ENCODE results near the gene PHACTR2.
"Not testable (repeated sequence)": the region's sequence is repeated elsewhere in the genome, so short reads cannot be mapped to it uniquely, and the experiment has no call there.

The PHACTR2 gene

DNA sequence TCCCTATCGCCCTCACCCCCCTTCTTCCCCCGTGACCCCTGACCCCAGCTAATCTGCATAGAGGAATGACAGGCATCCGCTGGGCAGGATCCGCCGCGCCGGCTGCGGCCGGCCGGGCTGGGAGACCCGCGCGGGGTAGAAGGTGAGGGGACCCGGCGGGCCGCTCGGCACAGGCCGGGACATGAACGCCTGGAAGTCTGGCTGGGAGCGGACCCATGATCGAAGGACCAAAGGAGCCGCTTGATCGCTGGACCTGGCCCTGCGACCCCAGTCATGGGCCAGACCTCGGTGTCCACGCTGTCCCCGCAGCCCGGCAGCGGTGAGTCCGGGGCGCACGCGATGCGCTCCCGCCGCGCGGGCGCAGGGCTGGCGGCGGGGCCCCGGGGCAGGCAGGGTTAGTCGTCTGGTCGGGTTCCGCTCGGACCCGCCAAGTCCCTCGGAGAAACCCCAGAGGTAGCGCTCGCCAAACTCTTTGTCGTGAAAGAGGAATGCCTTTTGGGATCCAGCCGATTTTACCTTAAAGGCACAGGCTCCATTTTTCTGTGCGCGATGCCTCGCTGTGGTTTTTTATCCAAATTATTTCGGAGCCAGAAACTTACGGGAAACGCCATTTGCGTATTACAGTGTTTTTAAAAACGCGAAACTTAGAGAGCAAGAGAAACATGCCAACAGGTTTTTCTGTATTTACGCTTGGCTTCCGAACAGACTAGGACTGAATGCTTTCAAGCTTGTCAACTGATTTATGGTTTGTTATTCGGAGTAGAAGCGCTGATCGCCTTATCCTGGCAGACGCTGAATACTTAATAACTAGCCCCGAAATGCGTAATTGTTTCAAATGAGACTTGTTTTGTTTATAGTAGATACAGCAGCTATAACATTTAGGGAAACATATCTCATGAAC is at the start of gene PHACTR2:
Gene PHACTR2 (plus strand): TSS at position 75 of the 901 bp plus-strand sequence. CDS start 199 bp downstream, at position 274.
- DNase-seq (ENCODE audit: low read depth) = peak; percentile 0

DNA sequence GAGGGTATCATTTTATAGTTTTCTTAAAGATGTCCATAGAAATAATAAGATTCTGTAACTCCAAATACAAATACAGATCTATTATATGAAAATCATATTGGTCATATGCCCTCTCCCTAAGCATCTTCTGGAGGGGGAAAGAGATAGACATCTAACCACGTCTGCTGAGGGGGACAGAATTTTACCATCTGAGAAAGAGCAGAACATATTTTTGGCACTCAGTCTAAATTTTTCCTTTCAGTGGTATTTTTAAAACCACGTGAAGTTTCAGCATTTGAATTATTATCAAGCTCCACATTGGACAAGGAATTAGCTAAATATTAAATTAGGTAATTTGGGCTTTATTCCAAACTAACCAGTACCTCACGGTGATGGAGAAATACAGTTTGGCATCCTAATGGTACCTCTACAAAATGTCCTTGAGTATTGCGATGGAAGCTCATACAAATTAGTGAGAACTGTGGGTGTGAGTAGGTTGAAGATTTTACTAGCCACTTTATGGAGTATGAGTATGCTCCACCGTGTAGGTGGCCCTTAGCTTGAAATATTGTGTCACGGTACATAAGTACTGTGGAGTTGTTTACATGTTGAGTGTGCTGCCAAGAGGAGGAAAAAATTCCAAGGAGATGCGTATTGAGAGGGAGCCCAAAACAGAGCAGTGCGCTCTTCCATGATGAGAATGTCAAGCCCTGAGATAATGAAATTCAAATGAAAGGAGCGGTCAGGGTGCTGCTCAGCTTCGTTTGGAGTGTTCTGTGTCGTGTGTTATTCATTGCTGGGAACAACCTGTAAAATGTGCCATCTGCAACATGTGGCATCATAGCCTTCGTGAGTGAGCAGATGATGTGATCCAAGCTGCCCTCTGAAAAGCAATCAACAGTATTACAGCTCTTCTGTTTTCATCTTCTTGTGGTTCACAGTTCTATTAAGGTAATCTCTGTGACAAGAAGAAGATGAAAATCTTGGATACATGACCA is 48.4 kb upstream of the PHACTR2 start:
- DNase-seq (ENCODE audit: low read depth) = no peak

DNA sequence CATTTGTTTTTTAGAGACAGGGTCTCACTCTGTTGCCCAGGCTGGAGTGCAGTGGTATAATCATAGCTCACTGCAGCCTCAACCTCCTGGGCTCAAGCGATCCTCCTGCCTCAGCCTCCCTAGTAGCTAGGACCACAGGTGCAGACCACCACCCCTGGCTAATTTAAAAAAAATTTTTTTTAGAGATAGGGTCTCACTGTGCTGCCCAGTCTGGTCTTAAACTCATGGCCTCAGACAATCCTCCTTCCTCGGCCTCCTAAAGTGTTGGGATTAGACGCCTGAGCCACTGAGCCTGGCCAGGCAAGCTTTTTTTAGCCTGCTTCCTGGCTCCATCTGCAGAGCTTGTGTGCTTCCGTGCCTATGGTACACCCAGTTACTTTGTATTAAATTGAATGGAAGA is 46.6 kb upstream of the PHACTR2 start:
- DNase-seq (ENCODE audit: low read depth) = not testable (repeated sequence)

DNA sequence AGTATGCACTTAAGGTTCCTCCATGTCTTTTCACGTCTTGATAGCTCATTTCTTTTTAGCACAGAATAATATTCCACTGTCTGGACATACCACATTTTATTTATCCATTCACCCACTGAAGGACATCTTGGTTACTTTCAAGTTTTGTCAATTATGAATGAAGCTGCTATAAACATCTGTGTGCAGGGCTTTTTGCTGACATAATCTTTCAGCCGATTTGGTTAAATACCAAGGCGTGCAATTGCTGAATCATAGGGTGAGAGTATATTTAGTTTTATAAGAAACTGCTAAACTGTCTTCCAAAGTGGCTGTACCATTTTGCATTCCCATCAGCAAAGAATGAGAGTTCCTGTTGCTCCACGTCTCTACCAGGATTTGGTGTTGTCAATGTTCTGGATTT is 44.9 kb upstream of the PHACTR2 start:
- no peak for DNase-seq (ENCODE audit: low read depth)

DNA sequence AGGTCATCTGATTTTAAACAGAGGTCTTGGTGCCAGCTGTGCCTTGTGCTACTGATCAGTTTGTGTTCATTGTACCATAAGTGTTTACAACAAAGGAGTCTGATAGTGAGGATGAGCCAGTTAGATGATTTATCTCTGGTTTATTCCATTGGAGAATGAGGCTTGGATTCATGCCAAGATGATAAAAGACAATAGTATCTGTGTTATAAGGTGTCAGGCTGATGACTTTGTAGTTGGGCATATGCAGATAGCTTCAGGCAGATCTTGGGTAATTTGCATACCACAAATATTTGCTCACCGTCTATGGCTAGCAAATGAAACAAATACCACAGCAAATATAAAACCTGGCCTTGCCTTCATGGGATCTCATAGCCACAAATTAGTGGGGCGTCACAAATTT is 43.3 kb upstream of the PHACTR2 start:
- no peak for DNase-seq (ENCODE audit: low read depth)

DNA sequence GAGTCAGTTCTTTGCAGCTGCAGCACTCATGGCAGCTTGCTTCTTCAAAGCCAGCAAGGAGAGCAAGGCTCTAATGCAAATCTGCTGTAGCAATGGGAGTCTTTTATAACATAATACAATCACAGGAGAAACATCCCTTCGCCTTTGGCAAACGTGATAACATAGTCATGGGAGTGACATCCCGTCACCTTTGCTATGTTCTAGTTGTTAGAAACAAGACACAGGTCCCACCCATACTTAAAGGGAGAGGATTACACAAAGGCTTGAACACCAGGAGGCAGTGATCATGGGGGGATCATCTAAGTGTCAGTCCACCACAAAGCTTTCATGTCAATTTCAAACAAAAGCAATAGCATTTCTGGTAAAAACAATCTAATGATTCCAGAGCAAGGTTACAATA is 40.1 kb upstream of the PHACTR2 start:
- no peak for DNase-seq (ENCODE audit: low read depth)

DNA sequence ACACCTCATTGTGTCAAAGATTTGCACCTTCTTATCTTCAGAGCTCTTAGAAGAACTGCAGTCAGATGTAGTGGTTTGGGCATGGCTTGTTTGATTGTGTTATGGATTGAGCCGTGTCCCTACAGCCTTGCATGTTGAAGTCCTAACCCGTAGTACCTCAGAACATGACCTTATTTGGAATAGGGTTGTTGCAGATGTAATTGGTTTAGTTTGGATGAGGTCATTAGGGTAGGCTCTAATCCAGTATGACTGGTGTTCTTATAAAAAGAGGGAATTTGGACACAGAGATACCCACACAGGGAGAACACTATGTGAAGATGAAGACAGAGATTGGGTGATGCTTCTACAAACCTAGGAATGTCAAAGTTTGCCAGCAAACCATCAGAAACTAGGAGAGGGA is 35.4 kb upstream of the PHACTR2 start:
- DNase-seq (ENCODE audit: low read depth) = no peak

DNA sequence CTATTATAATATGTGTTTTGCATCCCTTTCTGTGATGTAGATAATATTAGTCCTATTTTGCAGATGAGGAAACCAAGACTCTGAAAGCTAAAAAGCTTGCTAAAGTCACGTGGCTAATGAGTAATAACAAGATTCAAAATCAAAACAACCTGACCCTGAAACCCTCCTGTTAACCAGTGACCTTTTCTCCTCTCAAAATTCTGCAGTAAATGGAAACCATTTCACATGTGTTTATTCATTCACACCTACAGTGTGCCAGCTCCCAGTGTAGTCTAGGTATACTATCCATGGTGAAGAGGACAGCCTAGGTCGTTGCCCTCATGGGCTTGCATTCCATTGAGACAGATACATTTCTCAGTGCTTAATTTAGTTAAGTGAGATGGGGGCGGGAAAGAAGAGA is 30.6 kb upstream of the PHACTR2 start:
- no peak for DNase-seq (ENCODE audit: low read depth)

DNA sequence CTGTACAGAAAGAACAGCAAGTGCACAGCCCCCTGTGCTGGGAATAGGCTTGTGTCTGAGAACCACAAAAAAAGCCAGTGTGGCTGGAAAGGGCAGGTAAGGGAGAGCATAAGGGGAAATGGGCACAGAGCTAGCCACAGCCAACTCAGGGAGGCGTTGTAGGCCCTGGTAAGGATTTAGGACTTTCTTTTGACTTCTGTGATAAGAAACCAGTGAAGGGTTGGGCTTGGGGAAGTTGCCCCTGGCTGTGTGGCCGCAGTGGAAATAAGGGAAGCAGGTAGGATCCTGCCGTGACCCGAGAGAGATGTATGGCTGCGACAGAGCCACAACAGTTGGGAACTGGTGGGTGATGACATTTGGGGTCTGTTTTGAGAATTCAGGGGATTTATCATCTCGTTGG is 30.0 kb upstream of the PHACTR2 start:
- no peak for DNase-seq (ENCODE audit: low read depth)

DNA sequence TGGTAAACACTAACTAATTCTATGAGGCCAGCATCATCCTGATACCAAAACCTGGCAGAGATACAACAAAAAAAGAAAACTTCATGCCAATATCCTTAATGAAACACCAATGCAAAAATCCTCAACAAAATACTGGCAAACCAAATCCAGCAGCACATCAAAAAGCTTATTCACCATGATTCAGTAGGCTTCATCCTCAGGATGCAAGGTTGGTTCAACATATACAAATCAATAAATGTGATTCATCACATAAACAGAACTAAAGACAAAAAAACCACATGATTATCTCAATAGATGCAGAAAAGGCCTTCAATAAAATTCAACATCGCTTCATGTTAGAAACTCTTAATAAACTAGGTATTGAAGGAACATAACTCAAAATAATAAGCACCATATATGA is 28.4 kb upstream of the PHACTR2 start:
- not testable (repeated sequence) for DNase-seq (ENCODE audit: low read depth)

DNA sequence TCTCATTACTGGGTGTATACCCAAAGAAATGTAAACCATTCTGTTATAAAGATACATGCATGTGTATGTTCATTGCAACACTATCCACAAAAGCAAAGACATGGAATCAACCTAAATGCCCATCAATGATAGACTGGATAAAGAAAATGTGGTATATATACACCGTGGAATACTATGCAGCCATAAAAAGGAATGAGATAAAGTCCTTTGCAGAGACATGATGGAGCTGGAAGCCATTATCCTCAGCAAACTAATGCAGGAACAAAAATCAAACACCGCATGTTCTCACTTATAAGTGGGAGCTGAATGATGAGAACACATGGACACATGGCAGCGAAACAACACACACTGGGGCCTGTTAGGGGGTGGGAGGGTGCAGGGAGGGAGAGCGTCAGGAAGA is 26.4 kb upstream of the PHACTR2 start:
- not testable (repeated sequence) for DNase-seq (ENCODE audit: low read depth)

DNA sequence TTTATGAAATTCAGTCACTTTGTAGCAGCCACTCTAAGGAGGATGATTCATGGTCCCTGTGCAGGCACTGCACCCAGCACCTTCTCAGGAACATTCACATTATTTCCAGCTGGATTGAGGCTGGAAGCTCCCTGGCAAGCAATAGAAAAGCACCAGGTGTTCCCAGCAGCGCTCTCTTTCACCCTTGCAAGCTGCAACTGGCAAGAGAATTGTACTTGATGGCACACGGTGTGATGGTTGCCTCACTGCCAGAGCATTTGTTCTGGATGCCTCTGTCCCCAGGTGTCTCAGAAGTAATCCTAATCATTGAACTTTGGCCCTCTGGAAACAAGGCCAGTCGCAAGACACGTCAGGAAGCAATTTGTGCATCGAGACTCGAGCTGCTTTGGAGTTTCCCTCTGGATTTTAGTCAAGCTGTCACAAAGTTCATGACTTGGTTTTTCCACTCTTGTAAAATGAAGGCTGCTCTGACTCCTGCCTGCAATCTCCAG is 24.9 kb upstream of the PHACTR2 start:
- no peak for DNase-seq (ENCODE audit: low read depth)

DNA sequence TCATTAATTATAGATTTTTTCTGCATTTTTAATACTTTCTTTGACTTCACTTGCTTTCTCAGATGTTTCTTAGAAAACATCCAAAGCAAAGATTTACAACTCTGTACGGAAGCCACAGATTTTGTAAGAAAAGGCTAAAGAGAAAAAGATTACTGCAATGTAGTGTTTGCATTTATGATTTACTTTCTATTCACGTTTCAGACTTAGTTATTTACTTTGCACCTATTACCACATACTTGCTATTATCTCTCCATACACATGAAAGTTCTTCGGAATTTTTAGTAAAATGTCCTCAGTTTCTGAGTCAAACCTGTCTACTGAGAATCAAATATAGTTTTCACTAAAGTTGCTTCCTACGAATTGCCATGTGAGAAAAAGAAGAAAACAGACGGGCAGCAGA is 22.2 kb upstream of the PHACTR2 start:
- DNase-seq (ENCODE audit: low read depth) = no peak

DNA sequence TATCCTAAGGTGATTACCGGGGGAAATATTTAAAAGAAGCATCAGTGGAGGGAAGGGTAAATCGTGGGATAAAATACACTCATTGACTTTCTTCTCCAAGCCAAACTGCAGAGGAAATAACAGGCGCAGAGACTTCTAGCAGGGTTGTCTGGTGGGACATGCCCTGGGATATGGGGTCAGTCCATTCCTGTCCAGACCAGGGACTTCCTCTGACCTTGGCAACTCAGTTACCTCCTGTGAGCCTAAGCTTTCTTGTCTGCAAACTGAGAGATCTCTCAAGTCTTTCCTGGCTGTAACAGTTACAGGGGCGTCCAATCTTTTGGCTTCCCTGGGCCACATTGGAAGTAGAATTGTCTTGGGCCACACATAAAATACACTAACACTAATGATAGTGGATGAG is 21.7 kb upstream of the PHACTR2 start:
- DNase-seq (ENCODE audit: low read depth) = no peak

DNA sequence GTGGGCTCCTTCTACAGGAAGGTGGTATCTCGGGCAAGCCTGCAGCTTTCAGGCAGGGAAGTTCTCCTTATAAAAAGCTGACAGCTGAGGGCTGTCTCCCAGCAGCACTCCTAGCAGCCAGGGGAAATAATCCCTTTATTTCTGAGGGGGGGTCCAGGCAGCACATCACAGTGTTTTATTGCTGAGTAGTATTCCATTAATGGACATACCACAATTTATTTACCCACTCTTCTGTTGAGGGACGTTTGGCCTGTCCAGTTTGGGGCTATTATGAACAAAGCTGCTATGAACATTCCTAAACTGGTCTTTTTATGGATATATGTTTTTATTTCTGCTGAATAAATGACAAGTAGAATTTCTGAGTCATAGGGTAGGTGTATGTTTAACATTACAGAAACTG is 20.0 kb upstream of the PHACTR2 start:
- DNase-seq (ENCODE audit: low read depth) = no peak

DNA sequence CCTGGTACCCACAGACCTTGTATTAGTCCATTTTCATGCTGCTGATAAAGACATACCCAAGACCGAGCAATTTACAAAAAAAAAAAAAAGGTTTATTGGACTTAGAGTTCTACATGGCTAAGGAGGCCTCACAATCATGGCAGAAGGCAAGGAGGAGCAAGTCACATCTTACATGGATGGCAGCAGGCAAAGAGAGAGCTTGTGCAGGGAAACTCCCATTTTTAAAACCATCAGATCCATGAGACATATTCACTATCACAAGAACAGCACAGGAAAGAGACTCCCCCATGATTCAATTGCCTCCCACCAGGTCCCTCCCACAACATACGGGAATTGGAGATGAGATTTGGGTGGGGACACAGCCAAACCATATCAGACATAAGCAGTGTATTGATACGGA is 17.6 kb upstream of the PHACTR2 start:
- not testable (repeated sequence) for DNase-seq (ENCODE audit: low read depth)

DNA sequence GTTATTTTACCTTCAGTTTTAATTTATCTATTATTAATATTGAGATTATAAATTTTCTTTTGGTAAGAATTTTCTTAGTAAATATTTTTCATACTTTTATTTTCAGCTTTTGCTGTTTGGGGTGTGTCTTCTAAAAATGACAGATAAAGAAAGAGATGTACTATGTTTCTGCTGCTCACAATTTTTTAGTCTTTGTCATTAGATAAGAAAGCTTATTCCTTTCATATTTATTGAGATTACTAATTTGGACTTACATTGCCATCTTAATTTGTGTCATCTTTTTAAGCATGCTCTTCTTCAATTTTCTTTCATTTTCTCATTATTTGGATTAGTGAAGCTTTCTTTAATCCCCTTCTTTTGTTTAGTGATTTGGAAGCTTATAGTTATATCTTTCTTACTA is 13.6 kb upstream of the PHACTR2 start:
- no peak for DNase-seq (ENCODE audit: low read depth)

DNA sequence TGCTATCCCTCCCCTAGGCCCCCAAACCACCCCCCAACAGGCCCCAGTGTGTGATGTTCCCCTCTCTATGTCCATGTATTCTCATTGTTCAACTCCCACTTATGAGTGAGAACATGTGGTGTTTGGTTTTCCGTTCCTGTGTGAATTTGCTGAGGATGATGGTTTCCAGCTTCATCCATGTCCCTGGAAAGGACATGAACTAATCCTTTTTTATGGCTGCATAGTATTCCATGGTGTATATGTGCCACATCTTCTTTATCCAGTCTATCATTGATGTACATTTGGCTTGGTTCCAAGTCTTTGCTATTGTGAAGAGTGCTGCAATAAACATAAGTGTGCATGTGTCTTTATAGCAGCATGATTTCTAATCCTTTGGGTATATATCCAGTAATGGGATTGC is 11.8 kb upstream of the PHACTR2 start:
- DNase-seq (ENCODE audit: low read depth) = not testable (repeated sequence)

DNA sequence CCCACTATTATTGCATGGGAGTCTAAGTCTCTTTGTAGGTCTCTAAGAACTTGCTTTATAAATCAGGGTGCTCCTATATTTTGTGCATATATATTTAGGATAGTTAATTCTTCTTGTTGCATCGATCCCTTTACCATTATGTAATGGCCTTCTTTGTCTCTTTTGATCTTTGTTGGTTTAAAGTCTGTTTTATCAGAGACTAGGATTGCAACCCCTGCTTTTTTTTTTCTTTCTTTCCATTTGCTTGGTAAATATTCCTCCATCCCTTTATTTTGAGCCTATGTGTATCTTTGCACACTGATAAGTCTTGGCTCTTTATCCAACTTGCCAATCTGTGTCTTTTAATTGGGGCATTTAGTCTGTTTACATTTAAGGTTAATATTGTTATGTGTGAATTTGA is 8.3 kb upstream of the PHACTR2 start:
- DNase-seq (ENCODE audit: low read depth) = not testable (repeated sequence)

DNA sequence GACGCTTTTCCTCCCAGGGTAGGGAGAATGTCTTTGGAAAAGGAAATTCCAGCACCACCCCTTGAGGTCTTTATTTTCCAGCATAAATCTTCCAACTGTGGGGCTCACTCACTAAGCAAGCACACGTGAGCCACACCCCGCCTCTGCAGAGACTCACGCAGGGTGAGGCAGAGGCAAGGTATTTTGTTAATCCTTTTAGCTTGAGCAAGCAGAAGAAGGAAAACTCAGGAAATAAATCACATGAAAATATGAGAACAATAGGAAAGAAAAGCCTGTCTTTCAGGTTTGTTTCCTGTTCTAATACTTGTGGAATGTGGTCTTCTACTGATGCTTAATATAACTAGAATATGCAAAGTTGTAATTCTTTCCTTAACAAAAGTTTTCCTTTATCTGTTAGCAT is 4.1 kb upstream of the PHACTR2 start:
- DNase-seq (ENCODE audit: low read depth) = no peak

DNA sequence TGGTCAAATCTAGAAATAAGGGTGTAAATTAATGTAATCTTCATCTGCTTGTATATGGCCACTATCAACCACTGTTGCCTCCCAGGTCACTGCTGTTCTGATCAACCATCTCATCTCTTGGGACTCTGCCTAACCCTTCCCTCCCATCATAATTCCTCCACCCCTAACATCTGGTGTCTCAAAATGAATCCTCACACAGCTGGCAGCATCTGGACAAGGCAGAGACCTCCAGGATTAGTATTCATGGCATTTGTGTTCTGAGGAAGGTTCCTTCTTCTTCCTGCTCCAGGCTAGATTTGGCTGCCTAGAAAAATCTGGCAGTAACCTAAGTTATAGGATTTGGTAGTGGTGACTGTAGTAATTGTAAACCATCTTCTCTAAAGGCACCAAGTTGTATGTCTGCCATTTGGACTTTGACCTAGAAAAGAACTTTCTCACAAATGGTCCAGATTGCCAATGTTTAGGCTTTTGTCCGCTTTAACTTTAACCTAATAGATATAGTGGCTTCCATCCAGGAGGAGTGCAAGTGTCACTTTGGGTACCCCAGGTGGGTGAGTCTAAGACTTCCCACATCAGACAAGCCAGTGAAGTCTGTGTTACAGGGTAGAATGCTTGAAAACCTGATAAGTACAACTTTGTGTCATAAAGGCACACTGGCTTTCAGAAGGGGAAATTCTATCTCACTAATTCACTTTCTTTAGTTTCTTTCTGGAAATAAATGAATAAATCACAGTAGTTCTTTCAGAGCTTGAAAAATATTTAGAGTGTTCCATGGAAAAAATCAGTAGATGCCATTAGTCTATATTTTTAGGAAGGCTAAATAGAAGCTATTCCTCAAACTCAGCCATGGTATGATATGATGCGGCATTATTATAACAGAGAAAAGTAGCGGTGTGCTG is 3.0 kb upstream of the PHACTR2 start:
- DNase-seq (ENCODE audit: low read depth) = no peak
